ENCODE measurements around the gene GAA. TPM values are rescaled to one million over a fixed set of nuclear protein-coding genes. Genes with fewer than 3 reads are reported as not detected.

Gene GAA
- polyA plus RNA-seq, 5 donors = 20.1 to 52.3 (median 37.4) TPM

GRCh38 chr17:80116276-80116920, 15.0 kb downstream of the GAA start:
- no peak for DNase-seq

- DNase-seq = no peak
Measured at GRCh38 chr17:80116921-80117380, 15.6 kb downstream of the GAA start.

GRCh38 chr17:80117491-80118401, 16.4 kb downstream of the GAA start:
- no peak for DNase-seq

GRCh38 chr17:80118601-80119270, 17.4 kb downstream of the GAA start:
- no peak for DNase-seq

GRCh38 chr17:80119271-80119791, 17.9 kb downstream of the GAA start:
- DNase-seq = no peak

- DNase-seq = no peak
Measured at GRCh38 chr17:80119839-80120238, 18.5 kb downstream of the GAA start.

- no peak for DNase-seq
Measured at GRCh38 chr17:80122026-80122575, 20.7 kb downstream of the GAA start.

- DNase-seq = no peak
Measured at GRCh38 chr17:80122926-80123505, 21.6 kb downstream of the GAA start.

- DNase-seq = no peak
Measured at GRCh38 chr17:80123791-80124190, 22.4 kb downstream of the GAA start.

- no peak for DNase-seq
Measured at GRCh38 chr17:80124351-80124981, 23.1 kb downstream of the GAA start.

- DNase-seq = no peak
Measured at GRCh38 chr17:80125656-80126448, 24.5 kb downstream of the GAA start.

- DNase-seq = no peak
Measured at GRCh38 chr17:80126449-80126715, 25.0 kb downstream of the GAA start.

- no peak for DNase-seq
Measured at GRCh38 chr17:80129006-80129565, 27.7 kb downstream of the GAA start.

GRCh38 chr17:80130992-80131391, 29.6 kb downstream of the GAA start:
- DNase-seq = no peak

GRCh38 chr17:80132906-80133625, 31.7 kb downstream of the GAA start:
- DNase-seq = no peak

GRCh38 chr17:80133626-80133970, 32.2 kb downstream of the GAA start:
- no peak for DNase-seq

- no peak for DNase-seq
Measured at GRCh38 chr17:80137131-80137530, 35.8 kb downstream of the GAA start.

GRCh38 chr17:80138856-80139426, 37.6 kb downstream of the GAA start:
- DNase-seq = no peak
